Measurements from ENCODE around the gene ALG6.
"Not testable (repeated sequence)": the region's sequence is repeated elsewhere in the genome, so short reads cannot be mapped to it uniquely, and the experiment has no call there.

The ALG6 gene

GRCh38 chr1:63413394-63413793 lies 46.0 kb downstream of the ALG6 start:
- no peak for DNase-seq (ENCODE audit: low read depth, low spot score)

GRCh38 chr1:63414691-63415365 lies 47.4 kb downstream of the ALG6 start:
- no peak for DNase-seq (ENCODE audit: low read depth, low spot score)

- DNase-seq (ENCODE audit: low read depth, low spot score), result no peak
Measured at GRCh38 chr1:63418101-63418500, 50.7 kb downstream of the ALG6 start.

- DNase-seq (ENCODE audit: low read depth, low spot score), result not testable (repeated sequence)
Measured at GRCh38 chr1:63420746-63421145, 53.3 kb downstream of the ALG6 start.

- no peak for DNase-seq (ENCODE audit: low read depth, low spot score)
Measured at GRCh38 chr1:63423649-63424048, 56.2 kb downstream of the ALG6 start.

GRCh38 chr1:63428815-63429214 lies 61.4 kb downstream of the ALG6 start:
- no peak for DNase-seq (ENCODE audit: low read depth, low spot score)

- no peak for DNase-seq (ENCODE audit: low read depth, low spot score)
Measured at GRCh38 chr1:63429281-63429680, 61.9 kb downstream of the ALG6 start.

GRCh38 chr1:63435161-63435560 lies 67.7 kb downstream of the ALG6 start:
- DNase-seq (ENCODE audit: low read depth, low spot score), result no peak

- DNase-seq (ENCODE audit: low read depth, low spot score), result no peak
Measured at GRCh38 chr1:63442141-63442475, 74.7 kb downstream of the ALG6 start.

- DNase-seq (ENCODE audit: low read depth, low spot score), result no peak
Measured at GRCh38 chr1:63448731-63449246, 81.4 kb downstream of the ALG6 start.

- no peak for DNase-seq (ENCODE audit: low read depth, low spot score)
Measured at GRCh38 chr1:63450416-63450815, 83.0 kb downstream of the ALG6 start.

GRCh38 chr1:63453232-63453631 lies 85.8 kb downstream of the ALG6 start:
- DNase-seq (ENCODE audit: low read depth, low spot score), result no peak

GRCh38 chr1:63454269-63454668 lies 86.8 kb downstream of the ALG6 start:
- no peak for DNase-seq (ENCODE audit: low read depth, low spot score)

GRCh38 chr1:63458750-63459149 lies 91.3 kb downstream of the ALG6 start:
- no peak for DNase-seq (ENCODE audit: low read depth, low spot score)

- DNase-seq (ENCODE audit: low read depth, low spot score), result no peak
Measured at GRCh38 chr1:63461661-63462230, 94.3 kb downstream of the ALG6 start.

GRCh38 chr1:63463248-63463647 lies 95.8 kb downstream of the ALG6 start:
- DNase-seq (ENCODE audit: low read depth, low spot score), result no peak

GRCh38 chr1:63466181-63466580 lies 98.8 kb downstream of the ALG6 start:
- no peak for DNase-seq (ENCODE audit: low read depth, low spot score)

- no peak for DNase-seq (ENCODE audit: low read depth, low spot score)
Measured at GRCh38 chr1:63466759-63467158, 99.3 kb downstream of the ALG6 start.

GRCh38 chr1:63468683-63469082 lies 101.3 kb downstream of the ALG6 start:
- DNase-seq (ENCODE audit: low read depth, low spot score), result not testable (repeated sequence)

- DNase-seq (ENCODE audit: low read depth, low spot score), result no peak
Measured at GRCh38 chr1:63475761-63476160, 108.3 kb downstream of the ALG6 start.

GRCh38 chr1:63480057-63480456 lies 112.6 kb downstream of the ALG6 start:
- DNase-seq (ENCODE audit: low read depth, low spot score), result no peak

GRCh38 chr1:63486629-63487028 lies 119.2 kb downstream of the ALG6 start:
- DNase-seq (ENCODE audit: low read depth, low spot score), result no peak

- DNase-seq (ENCODE audit: low read depth, low spot score), result no peak
Measured at GRCh38 chr1:63487336-63488065, 120.1 kb downstream of the ALG6 start.

Measured in activated naive CD8-positive, alpha-beta T cell treated with anti-CD3 and anti-CD28 coated beads, Interleukin-2, amount 50 U/mL, for 16 hours (primary cell).